HG03064 (cell line): ENCODE measurements around the gene HYCC1.

Experiments used
- ATAC-seq: cut with Tn5 transposase; IDR thresholded peaks from one replicate; pipeline ENCODE4 v1.9.1; 2021; ENCODE audit warnings: low read depth; ENCODE audit not compliant: unreplicated experiment

Gene HYCC1

DNA sequence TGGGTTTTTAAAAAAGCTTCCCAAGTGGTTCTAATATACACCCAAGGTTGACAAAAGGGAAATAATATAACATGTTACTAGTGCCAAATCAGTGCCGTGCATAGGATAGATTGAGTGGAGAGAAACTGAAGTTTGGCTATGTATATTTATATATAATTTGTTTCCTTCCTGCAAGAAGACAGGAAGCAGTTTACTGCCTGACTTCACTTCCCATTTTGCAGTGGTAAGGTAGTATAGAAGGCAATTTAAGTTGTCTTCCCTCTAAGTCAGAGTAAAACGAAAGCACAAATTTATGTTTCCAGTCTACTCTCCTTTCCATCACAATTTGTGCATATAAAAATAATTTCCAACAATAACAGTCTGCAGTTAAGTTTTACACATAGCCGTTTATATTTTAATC, 3.4 kb upstream of the HYCC1 start:
- no peak for ATAC-seq

DNA sequence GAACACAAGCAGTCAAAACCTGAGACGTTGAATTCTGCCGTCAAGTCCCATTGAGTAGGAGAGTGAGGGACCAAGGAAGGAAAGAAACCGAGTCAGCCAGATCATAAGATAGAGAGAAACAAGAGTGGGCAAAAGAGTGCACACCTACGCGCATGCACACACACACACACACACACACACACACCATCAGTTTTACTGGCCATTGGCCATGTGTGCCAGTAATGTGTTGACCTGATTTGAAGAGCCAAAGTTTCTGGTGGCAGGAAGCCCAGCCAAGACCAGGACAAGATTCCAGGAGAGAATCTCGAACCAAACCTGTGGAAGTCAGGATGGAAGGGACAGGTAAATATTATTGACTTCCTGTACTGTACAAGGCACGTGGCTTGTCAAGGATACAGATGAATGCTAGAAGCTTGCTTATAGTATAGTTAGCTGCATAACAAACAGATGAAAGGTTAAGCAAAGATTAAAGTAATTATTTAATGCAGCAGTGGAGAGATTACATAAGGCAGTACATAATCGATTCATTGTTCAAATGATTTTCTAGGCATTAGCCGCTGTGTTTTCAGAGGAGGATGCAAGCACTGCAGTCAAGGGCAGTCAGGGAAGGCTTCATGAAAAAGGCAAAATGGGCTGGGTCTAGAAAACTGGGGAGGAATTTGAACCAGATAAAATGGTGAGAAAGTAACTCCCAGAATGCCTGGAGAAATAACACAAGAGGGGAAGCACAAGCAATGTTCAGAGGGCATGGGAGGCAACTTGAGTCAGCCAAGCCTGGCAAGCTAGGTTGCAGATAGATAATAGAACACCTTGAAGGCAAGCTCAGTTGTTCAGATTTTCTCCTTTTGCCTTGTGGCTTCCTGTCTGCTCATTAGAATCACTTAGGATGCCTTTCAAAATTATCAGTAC, 2.7 kb upstream of the HYCC1 start:
- no peak for ATAC-seq

- no peak for ATAC-seq
These were observed 751 bp upstream of the HYCC1 start for GRCh38 chr7:23014681-23015080.

DNA sequence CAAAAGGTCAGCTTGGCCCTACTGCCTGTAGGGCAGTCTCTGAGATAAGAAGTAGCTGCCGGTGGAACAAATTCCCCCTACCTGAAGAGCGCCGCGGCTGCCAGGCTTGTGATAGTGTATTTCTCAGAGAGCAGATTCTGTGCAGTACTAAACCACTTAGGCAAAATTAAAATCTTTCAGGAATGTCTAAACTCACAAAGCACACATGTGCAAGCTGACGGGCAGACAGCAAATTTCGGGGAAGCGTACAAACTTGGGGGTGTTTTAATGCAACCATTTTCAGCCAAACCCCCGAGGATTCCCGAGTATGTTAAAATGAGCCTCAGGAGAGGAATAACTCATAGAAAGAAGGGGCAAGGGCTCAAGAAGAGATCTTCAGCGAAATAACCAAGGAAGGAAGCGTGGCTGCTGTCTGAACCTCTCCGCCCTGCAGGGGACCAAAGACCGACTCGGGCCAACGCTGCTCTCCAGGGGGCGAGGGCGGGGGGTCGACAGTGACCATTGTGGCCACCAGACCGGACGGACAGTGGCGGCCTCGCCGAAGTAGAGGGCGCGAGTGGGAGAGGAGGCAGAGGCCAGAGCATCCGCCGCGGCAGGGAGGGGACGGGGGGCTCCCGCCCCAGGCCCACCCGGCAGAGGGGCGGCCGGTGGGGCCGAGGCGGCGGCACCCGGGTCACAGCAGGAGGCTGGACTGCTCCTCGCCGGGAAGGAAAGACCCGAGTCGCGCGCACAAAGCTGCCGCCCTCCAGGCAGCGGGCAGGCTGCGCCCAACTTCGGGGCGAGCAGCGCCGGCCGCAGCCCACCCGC, 819 bp downstream of the HYCC1 start:
- peak; percentile 6 for ATAC-seq

DNA sequence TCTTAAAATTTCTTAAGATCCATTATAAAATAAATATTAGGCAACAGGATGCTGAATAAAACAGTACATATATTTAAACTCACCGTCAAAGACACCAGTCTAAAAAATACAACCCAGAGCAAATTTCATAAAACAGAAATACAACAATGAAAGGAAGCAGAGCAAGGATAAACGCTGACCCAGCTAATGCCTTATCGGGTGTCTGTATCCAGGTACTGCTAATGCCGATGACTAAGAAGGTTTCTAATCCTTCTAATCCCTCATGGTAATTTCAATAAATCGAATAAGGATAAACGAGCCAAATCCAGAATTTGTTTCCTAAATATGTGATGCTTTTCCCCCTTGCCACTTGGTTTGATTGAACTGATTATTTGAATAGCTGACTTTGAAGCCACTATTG, 1.7 kb downstream of the HYCC1 start:
- ATAC-seq: no peak

DNA sequence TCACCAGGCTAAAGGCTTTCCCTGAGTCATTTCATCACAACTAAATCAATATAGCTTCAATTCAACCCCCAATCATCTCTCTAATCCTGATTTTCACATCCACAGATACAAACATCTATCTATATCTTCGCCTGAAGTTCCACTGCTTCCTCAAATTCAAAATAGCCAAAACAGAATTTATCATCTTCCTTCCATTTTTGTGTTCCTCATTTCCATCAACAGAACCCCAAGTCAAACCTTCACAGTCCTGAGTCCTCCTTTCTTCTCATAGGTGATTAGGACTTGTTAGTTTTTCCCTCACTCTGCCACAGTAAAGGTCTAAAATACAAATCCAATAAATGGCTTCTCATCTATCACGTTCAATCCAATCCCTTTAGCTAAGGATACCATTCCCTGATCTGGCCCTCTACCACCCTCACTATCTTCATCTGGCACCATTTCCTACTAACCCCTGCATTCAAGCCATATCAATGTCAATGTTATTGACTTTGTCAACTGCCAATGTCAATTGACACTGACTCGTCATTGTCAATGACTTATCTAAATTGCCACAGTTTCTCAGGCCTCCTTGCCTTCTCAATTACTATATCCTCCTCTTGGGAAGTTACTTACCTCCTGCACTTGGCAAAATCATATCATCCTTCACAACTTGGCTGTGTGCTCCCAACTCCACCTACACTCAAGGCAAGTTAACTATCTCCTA, 2.6 kb downstream of the HYCC1 start:
- no peak for ATAC-seq

- ATAC-seq: no peak
These were observed 4.6 kb downstream of the HYCC1 start for GRCh38 chr7:23009303-23009702.

GRCh38 chr7:23004247-23004520, 9.7 kb downstream of the HYCC1 start:
- ATAC-seq: no peak

GRCh38 chr7:23003505-23004246, 10.3 kb downstream of the HYCC1 start:
- no peak for ATAC-seq

DNA sequence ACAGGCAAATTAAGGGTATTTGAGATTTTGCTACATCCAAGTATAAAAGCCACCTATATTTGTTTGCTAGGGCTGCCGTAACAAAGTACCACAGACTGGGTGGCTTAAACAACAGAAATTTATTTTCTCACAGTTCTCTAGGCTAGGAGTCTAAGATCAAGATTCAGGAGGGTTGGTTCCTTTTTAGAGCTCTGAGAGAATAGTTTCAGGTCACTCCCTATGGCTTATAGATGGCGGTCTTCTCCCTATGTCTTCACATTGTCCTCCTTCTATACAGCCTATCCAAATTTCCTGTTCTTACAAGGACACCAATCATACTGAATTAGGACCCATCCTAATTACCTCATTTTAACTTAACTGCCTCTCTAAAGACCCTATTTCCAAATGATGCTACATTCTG, 11.2 kb downstream of the HYCC1 start:
- no peak for ATAC-seq

DNA sequence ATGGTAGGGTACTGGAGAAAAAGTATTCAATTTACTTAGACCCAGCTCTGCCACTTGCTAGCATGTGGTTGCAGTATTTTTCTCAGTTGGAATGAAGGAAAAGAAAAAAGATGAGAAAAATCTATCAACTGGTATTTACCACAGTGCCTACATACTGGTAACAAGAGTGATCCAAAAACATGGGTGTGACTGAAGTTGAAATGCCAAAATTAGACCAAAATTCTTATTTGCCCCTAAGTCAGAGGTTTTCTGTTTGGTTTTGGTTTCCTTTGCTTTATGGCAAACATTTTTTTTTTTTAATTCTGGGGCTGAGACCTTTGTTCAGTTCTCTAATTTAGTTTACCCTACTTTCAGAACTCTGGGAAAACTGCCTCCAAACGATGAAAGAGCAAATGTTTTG, 12.3 kb downstream of the HYCC1 start:
- ATAC-seq: no peak

DNA sequence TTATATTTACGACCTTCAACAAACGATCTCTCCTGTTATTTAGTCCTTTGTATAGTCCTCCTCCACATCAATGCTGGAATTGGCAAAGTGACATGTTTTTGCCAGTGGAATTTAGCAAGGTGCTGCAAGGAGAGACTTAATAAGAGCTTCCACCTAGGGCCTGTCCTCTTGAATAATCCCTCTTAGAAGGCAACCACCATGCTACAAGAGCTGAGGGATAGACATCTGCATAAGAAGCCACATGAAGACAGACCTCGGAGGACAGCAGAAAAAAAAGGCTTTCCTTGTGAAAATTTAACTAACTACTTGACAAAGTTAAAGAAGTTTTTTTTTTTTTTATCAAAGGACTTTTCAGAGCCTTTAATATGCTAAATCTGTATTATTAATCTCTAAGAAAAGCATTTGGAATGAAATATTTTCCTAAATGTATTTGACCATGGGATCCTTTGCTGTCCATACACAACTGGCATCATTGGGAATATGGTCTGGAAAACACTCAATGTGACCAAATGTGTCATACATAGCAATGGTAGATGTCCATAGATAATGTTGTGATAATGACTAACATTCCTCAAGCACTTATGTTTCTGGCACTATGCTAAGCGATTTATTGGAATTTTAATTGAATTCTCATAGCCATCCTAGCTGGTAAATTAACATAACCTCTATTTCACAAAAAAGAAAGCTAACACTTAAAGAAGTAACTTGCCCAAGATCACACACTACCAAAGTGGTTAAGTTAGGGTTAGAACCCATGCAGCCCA, 13.2 kb downstream of the HYCC1 start:
- ATAC-seq: no peak

- no peak for ATAC-seq
These were observed 15.4 kb downstream of the HYCC1 start for GRCh38 chr7:22998519-22998896.

- no peak for ATAC-seq
These were observed 15.9 kb downstream of the HYCC1 start for GRCh38 chr7:22997871-22998518.

GRCh38 chr7:22996470-22996869, 17.5 kb downstream of the HYCC1 start:
- no peak for ATAC-seq

- no peak for ATAC-seq
These were observed 18.9 kb downstream of the HYCC1 start for GRCh38 chr7:22995011-22995410.

GRCh38 chr7:22992874-22993840, 20.8 kb downstream of the HYCC1 start:
- peak; percentile 72 for ATAC-seq

- ATAC-seq: no peak
These were observed 23.4 kb downstream of the HYCC1 start for GRCh38 chr7:22990588-22990949.
